ENCODE results near the gene TMEM50B.
"Not testable (repeated sequence)": the region's sequence is repeated elsewhere in the genome, so short reads cannot be mapped to it uniquely, and the experiment has no call there.

The TMEM50B gene

DNA sequence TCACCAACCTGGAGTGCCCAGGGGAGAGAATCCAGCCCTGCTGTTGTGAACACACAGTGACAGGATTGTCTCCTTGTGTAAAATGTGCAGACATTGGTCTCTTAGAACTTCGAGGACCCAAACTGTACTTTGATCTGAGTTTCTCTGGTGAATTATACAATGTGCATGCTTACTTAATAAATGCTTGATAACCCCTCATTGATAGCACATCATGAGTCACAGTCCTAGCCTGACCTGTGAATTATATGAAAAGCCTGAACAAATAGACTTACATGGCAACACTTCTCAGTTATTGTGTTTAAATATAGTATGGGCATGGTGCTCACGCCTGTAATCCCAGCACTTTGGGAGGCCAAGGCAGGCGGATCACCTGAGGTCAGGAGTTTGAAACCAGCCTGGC, 53.9 kb downstream of the TMEM50B start:
- FAIRE-seq: no peak

GRCh38 chr21:33424214-33424613, 55.6 kb downstream of the TMEM50B start:
- no peak for FAIRE-seq

- FAIRE-seq: no peak
These were observed 57.9 kb downstream of the TMEM50B start for GRCh38 chr21:33421713-33422393.

DNA sequence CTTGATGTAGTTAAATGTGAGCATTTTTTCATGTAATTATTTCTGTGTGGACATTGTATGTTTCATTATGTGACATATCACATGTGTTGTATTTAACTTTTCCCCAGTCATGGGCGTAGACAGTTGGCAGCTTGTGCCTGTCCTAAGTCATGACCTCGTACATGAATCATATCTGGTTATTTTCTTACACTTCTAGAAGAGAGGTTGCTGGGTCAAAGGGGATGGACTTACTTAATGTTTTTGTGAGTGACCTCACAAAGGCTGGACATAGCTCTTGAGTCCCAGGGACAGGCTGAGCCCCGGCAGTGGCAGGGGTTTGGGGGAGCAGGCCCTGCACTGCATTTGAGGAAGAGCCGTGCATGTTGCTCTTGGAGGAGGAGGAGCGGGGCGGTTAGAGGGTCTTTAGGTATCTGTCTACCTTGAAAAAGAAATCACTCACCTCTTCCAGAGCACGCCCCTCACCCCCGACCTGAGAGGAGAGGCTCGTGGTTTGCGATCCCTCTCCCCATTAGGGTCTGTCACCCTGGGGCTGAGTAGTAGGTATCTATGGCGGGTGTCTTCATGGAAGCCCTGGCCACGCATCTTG, 60.1 kb downstream of the TMEM50B start:
- no peak for FAIRE-seq

- no peak for FAIRE-seq
These were observed 61.1 kb downstream of the TMEM50B start for GRCh38 chr21:33418691-33419090.

DNA sequence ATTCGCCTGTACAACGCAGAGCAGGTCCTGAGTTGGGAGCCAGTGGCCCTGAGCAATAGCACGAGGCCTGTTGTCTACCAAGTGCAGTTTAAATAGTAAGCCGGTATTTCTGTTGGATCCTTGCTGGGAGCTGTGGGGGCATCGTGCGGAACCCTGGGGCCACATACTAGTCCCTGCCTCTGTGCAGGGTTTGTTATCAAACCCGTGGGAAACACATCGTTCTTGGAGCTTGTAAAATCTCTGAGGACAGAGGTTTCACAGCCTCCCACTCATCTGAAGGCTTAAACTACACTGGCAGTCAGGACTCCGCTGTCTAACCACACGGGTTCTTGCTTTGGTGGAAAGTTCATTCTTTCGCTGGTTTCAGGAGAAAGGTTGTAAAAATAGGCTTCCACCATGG, 64.8 kb downstream of the TMEM50B start:
- no peak for FAIRE-seq

GRCh38 chr21:33414068-33414467, 65.7 kb downstream of the TMEM50B start:
- FAIRE-seq: no peak

DNA sequence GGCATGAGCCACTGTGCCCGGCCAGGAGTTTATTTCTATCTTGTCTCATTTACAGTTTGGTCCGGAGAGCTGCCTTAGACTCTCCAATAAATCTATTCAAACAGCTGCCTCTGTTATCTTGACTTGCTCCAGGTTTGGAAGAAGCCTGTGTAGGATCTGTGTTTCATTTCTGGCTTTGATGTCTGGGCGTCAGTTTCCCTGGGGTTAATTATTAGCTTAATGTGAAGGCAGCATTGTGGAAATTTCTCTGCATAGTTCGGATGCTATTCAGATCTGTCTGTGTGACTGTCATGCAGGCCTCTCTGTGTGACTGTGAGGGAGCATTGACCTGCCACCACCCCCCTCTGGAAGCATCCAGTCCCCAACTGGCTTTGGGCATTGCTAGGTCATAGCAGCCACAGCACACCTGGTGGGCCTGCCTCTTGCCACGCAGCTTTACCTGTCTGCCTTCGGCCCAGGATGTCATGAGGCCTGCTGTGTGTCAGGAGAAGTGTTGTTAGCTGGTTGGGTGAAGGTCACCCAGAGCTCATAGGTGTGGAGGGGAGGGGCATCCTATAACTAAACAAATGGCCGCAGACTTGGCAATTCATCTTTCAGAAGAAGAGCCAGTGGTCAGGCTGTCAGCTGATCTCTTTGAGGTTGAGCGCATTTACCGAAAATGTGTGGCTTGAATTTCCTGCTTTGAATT, 66.8 kb downstream of the TMEM50B start:
- FAIRE-seq: no peak

DNA sequence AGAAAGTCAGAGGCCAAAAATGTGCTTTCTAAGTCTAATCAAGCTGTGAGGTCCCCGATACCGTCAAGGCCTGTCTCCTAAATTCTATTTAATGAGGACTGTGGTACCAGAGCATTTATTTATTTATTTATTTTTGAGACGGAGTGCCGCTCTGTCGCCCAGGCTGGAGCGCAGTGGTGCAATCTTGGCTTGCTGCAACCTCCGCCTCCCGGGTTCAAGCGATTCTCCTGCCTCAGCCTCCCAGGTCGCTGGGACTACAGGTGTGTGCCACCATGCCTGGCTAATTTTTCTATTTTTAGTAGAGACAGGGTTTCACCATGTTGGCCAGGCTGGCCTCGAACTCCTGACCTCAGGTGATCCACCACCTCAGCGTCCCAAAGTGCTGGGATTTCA, 67.3 kb downstream of the TMEM50B start:
- not testable (repeated sequence) for FAIRE-seq

DNA sequence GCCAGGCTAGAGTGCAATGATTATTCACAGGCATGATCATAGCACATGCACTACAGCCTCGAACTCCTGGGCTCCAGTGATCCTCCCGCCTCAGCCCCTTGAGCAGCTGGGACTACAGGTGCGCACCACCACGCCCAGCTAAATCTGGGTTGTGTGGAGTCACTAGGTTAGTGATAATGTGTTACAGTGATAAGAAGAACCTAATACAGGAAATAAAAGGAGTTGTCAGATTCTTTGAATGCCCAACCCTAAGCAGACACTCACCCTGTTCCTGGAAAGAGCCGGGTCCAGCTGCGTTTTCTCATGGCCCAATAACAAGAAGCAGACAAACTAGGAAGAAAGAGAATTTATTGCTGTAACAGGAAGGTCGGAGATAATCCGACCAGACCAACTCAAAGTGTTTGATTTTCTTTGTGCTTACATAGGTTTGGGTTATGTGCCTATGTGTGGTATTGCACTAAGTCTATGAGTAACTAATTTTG, 67.8 kb downstream of the TMEM50B start:
- no peak for FAIRE-seq

- FAIRE-seq: no peak
These were observed 73.3 kb downstream of the TMEM50B start for GRCh38 chr21:33406493-33406892.

DNA sequence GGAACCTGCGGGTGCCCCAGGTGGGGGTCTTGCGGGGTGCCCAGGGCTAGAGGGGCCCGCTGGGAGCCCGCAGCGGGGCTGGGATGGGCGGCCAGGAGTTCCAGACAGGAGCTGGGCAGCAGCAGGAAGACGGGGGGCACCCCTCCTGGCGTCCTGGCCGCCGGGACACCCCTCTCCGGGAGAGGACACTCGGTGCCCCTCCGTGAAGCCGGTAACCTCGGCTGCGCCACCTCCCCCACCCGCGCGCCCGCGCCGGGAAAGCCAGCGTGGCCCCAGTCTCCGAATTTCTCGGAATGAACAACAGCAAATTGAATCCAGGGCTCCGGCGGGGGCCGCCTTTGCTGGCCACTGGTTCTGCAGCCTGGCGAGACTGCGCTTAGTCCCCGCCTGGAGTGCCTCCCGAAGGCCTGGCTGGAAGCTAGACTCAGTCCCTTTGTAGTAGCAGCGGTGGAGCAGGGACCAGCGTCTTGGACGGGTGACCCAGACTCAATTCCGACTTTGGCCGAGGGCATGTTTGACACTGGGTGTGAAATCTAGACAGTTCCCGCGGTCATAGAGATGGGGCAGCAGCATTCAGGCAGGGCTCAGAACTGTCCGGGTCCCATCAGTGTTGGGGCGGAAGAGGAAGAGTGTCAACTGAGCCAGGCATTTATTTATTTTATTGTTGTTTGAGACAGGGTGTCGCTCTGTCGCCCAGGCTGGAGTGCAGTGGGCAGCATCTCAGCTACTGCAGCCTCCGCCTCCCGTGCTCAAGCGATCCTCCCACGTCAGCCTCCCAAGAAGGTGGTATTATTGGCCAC, 75.8 kb downstream of the TMEM50B start:
- FAIRE-seq: no peak

DNA sequence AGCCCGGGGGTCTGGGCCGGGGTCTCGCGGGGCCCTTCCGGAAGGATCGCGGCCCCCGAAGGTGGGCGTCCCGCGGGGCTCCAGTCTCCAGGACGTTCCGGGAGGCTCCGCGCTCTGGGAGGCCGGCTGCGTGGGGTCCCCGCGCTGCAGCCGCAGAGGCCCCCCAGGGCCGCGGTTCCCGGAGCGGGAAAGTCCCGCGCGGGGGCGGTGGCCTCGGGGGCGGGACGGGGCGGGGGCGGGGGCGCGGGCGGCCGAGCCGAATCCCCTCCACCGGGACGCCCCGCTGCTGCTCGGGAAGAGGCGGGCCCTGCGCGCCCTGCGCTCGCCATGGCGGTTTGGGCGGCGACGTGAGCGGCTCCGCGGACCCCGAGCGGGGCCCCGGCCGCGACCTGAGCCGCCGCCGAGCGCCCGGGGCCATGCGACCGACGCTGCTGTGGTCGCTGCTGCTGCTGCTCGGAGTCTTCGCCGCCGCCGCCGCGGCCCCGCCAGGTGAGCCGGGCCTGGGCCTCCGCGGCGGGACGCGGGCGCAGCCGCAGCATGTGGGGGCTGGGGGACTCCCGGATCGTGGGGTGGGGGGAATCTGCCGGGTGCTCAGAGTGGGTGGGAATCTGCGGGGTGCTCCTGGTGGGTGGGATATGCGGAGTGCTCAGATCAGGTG, 76.5 kb downstream of the TMEM50B start, which contains the start of gene IFNGR2:
Gene IFNGR2 (plus strand): TSS at position 286 of the 658 bp plus-strand sequence. CDS start 131 bp downstream, at position 417.
- FAIRE-seq: no peak

DNA sequence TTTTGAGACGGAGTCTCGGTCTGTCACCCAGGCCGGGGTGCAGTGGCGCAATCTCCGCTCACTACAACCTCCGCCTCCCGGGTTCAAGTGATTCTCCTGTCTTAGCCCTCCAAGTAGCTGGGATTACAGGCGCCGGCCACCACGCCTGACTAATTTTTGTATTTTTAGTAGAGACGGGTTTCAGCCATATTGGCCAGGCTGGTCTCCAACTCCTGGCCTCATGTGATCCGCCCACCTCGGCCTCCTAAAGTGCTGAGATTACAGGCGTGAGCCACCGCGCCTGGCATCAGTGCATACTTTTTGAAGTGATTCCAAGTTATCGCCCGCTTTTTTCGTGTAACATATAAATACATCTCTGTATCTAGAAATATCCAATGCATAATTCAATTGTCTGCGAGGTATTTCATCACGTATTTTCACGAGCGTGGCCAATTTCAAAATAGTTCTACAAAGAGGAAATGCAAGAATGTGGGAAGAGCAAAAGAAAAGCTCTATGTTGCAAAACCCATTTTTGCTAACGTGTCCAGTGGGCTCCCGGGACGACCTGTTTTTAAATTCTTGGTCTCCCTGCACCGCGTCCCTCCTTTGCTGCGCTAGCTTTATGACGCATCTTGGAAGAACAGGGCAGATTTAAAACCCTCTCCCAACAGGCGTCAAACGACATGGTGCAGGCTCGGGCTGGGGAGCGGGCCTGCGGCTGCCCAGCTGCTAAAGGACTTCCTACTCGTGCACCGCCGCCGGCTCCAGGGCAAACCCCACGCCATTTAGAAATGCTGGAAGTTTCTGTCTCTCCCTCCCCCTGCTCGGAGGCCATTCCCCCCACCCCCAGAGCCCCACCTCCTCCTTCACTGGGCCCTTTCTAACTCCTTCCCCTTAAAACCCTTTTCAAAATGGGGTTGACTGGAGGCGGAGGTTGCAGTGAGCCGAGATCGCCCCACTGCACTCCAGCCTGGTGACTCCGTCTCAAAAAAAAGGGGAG, 77.5 kb downstream of the TMEM50B start:
- FAIRE-seq: no peak

DNA sequence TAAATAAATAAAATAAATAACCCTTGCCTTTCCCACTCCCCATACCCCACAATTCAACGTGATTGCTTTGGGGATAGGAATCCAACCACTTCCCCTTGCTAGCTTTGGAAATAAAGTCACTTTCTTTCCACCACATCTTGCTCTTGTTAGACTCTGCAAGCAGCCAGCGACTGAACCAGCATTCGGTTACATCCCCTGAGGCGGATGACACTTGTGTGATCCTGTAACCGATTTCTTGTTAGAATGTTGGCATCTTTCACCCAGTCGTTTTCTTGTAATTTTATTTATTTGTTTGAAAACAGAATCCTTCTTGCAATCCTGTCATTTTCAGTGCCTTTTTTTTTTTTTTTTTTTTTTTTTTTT, 78.2 kb downstream of the TMEM50B start:
- FAIRE-seq: no peak

Measured in islet of Langerhans (tissue), 1 donor.